Nephron (organoid): ENCODE data around the gene MCCC1.
"Not testable (repeated sequence)": the region's sequence is repeated elsewhere in the genome, so short reads cannot be mapped to it uniquely, and the experiment has no call there.

Source experiments
- H3K27ac Mint-ChIP-seq, 3 experiments: 2 replicates each; pipeline ENCODE4 v1.8.0; 2020; ENCODE audit warnings: mixed read lengths in 3 of 3, mild to moderate bottlenecking in 2 of 3, moderate library complexity in 1 of 3
- H3K27me3 Mint-ChIP-seq: 2 replicates; pipeline ENCODE4 v1.8.0; 2021; ENCODE audit warnings: low read depth, mild to moderate bottlenecking, moderate library complexity, mixed read lengths
- H3K36me3 Mint-ChIP-seq: 2 replicates; pipeline ENCODE4 v1.8.0; 2020; ENCODE audit warnings: low read depth, mixed read lengths
- H3K4me1 Mint-ChIP-seq: 2 replicates; pipeline ENCODE4 v1.8.0; 2020; ENCODE audit warnings: mixed read lengths
- H3K4me3 Mint-ChIP-seq, 3 experiments: 2 replicates each; pipeline ENCODE4 v1.8.0; 2020; ENCODE audit warnings: mild to moderate bottlenecking in 3 of 3, mixed read lengths in 3 of 3, moderate library complexity in 2 of 3
- H3K9me3 Mint-ChIP-seq: 2 replicates; pipeline ENCODE4 v1.8.0; 2020; ENCODE audit warnings: mixed read lengths
- CTCF ChIP-seq, 3 experiments: fragments of 200-600 bp; sonication (generic); IDR thresholded peaks; one replicate each; pipeline ENCODE4 v1.5.0; 2021; ENCODE audit warnings: antibody characterized with exemption in 3 of 3; ENCODE audit not compliant: unreplicated experiment in 3 of 3

The MCCC1 gene

GRCh38 chr3:183006396-183007002 is 92.8 kb downstream of the MCCC1 start:
- Mint-ChIP-seq H3K36me3 (peaks cover 7% of the 10 kb centered on the region), H3K4me1 (no peaks in the 10 kb centered on the region), H3K9me3 (no peaks in the 10 kb centered on the region), H3K4me3 (no peak overlapping the region), H3K27me3 (no peaks in the 10 kb centered on the region), H3K27ac (no peak overlapping the region)
- no peak for TF ChIP-seq CTCF (IDR thresholded peaks at IDR 0.05; ENCODE audit: unreplicated experiment in 3 of 3)

GRCh38 chr3:182999767-183000166 is 99.5 kb downstream of the MCCC1 start:
- no peak overlapping the region for H3K27ac Mint-ChIP-seq
- no peak overlapping the region for H3K4me3 Mint-ChIP-seq
- no peak for TF ChIP-seq CTCF (IDR thresholded peaks at IDR 0.05; ENCODE audit: unreplicated experiment in 3 of 3)
- no peaks in the 10 kb centered on the region for H3K27me3 Mint-ChIP-seq
- H3K9me3 Mint-ChIP-seq: peaks cover 23% of the 10 kb centered on the region
- no peaks in the 10 kb centered on the region for H3K36me3 Mint-ChIP-seq
- no peaks in the 10 kb centered on the region for H3K4me1 Mint-ChIP-seq

GRCh38 chr3:182993486-182994201 is 105.7 kb downstream of the MCCC1 start:
- H3K36me3 Mint-ChIP-seq, H3K4me1 Mint-ChIP-seq, H3K27me3 Mint-ChIP-seq, H3K4me3 Mint-ChIP-seq, H3K27ac Mint-ChIP-seq: not testable (repeated sequence)
- H3K9me3 Mint-ChIP-seq: peaks cover 28% of the 10 kb centered on the region

- Mint-ChIP-seq H3K27ac (no peak overlapping the region), H3K9me3 (peaks cover 4% of the 10 kb centered on the region), H3K27me3 (no peaks in the 10 kb centered on the region), H3K36me3 (no peaks in the 10 kb centered on the region), H3K4me3 (no peak overlapping the region), H3K4me1 (no peaks in the 10 kb centered on the region)
- no peak for TF ChIP-seq CTCF (IDR thresholded peaks at IDR 0.05; ENCODE audit: unreplicated experiment in 3 of 3)
Observed at GRCh38 chr3:182989566-182989965, 109.7 kb downstream of the MCCC1 start.

- Mint-ChIP-seq H3K27ac (no peak overlapping the region), H3K4me1 (no peaks in the 10 kb centered on the region), H3K27me3 (no peaks in the 10 kb centered on the region), H3K4me3 (no peak overlapping the region), H3K9me3 (no peaks in the 10 kb centered on the region), H3K36me3 (no peaks in the 10 kb centered on the region)
- TF ChIP-seq CTCF (IDR thresholded peaks at IDR 0.05; ENCODE audit: unreplicated experiment in 3 of 3): no peak
Observed at GRCh38 chr3:182986021-182986420, 113.3 kb downstream of the MCCC1 start.

- no peaks in the 10 kb centered on the region for H3K27me3 Mint-ChIP-seq
- no peak overlapping the region for H3K27ac Mint-ChIP-seq
Observed at GRCh38 chr3:182983876-182984275, 115.4 kb downstream of the MCCC1 start.

More at GRCh38 chr3:182983876-182984275, 115.4 kb downstream of the MCCC1 start:
- no peak overlapping the region for H3K4me3 Mint-ChIP-seq
- no peaks in the 10 kb centered on the region for H3K9me3 Mint-ChIP-seq
- peaks cover 9% of the 10 kb centered on the region for H3K4me1 Mint-ChIP-seq
- no peak for TF ChIP-seq CTCF (IDR thresholded peaks at IDR 0.05; ENCODE audit: unreplicated experiment in 3 of 3)
- no peaks in the 10 kb centered on the region for H3K36me3 Mint-ChIP-seq
